ENCODE results near the gene LYSMD2. TPM values are rescaled to one million over a fixed set of nuclear protein-coding genes. Genes with fewer than 3 reads are reported as not detected.

LYSMD2 gene
- polyA plus RNA-seq, 3 donors = 33.2 to 64.7 (median 50.5) TPM

DNA sequence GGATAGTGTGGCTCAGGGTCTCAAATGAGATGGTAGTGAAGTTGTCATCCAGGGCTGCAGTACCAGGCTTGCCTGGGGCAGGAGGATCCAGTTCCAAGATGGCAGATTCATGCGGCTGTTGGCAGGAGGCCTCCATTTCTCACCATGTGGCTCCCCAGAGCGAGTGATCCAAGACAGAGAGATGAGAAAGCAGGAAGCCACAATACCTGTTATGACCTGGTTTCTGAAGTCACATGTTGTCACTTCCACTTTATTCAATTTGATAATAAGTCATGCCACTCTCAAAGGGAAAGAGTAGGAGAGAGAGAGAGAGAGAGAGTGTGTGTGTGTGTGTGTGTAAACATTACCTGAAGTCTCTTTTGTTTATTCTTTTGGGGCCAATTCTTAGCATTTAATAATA lies 44.1 kb upstream of the LYSMD2 start:
- Mint-ChIP-seq H3K9me3 (peaks cover 0 to 8% (median 4%) of the 10 kb centered on the region in 7 donors), H3K4me1 (peaks cover 5% of the 10 kb centered on the region), H3K27me3 (ENCODE audit: low read depth in 3 of 3) (peaks cover 0 to 2% (median 0%) of the 10 kb centered on the region in 3 donors), H3K4me3 (no peak overlapping the region), H3K27ac (no peak overlapping the region), H3K36me3 (peaks cover 69 to 75% of the 10 kb centered on the region in 2 donors)
- peaks cover 5% of the 10 kb centered on the region for H4K20me1 ChIP-seq (ENCODE audit: insufficient read depth, low read length)
- no peak overlapping the region for H2AFZ ChIP-seq (ENCODE audit: insufficient read depth, low read depth, low read length, poor library complexity, severe bottlenecking)
- H3K4me3 ChIP-seq (replicated peaks in 1 of 3; ENCODE audit: low read depth in 2 of 3, low read length in 3 of 3) = no peak overlapping the region
- no peaks in the 10 kb centered on the region for H3K9me3 ChIP-seq (replicated peaks in 1 of 2; ENCODE audit: control insufficient read depth in 1 of 2, insufficient read depth in 1 of 2, low read length in 2 of 2)
- H3K4me2 ChIP-seq (replicated peaks; ENCODE audit: extremely low read depth, low read length, poor library complexity, severe bottlenecking) = no peak overlapping the region
- 62% methylated on average over 2 of the region's 2 CpGs for WGBS (ENCODE audit: insufficient coverage)
- H3K27ac ChIP-seq (ENCODE audit: low read depth in 1 of 2, low read length in 2 of 2) = no peak overlapping the region
- peaks cover 0 to 3% of the 10 kb centered on the region in 2 donors for H3K4me1 ChIP-seq (ENCODE audit: control insufficient read depth in 1 of 2, insufficient read depth in 2 of 2, low read length in 2 of 2)
- no peak overlapping the region for H3K9ac ChIP-seq (ENCODE audit: insufficient read depth, low read length, poor library complexity, severe bottlenecking)
- H3K79me2 ChIP-seq (ENCODE audit: insufficient read depth, low read length) = no peaks in the 10 kb centered on the region
- peaks cover 61 to 80% of the 10 kb centered on the region in 2 donors for H3K36me3 ChIP-seq (replicated peaks in 1 of 2; ENCODE audit: control insufficient read depth in 1 of 2, insufficient read depth in 2 of 2, low read length in 2 of 2)
- DNase-seq = no peak
- TF ChIP-seq CTCF (IDR thresholded peaks at IDR 0.05) = no peak
- no peaks in the 10 kb centered on the region for H3K27me3 ChIP-seq (ENCODE audit: control insufficient read depth in 2 of 2, insufficient read depth in 2 of 2, low read length in 2 of 2)
- intact Hi-C loops (cut with micrococcal nuclease) = no loop called here

DNA sequence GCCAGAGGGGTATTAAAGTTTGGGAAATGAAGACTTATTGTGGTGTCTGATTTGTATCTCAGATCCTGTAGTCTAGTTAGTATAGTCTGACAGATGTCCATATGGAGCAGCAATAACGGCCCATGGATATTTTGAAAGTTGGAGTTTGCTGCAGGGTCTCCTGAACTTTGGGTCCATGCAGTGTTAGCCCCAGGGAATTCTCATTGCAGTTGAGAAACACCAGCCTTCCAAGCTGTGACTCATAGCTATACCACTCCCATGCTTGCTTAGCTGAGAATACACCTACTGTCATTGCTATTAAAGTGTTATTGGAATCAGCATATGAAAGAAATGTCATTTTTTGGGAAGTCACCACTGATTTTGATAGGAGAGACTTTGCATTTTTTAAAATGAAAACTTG lies 43.2 kb upstream of the LYSMD2 start:
- peaks cover 0 to 3% of the 10 kb centered on the region in 2 donors for H3K4me1 ChIP-seq (ENCODE audit: control insufficient read depth in 1 of 2, insufficient read depth in 2 of 2, low read length in 2 of 2)
- H4K20me1 ChIP-seq (ENCODE audit: insufficient read depth, low read length) = peaks cover 5% of the 10 kb centered on the region
- H3K79me2 ChIP-seq (ENCODE audit: insufficient read depth, low read length) = no peaks in the 10 kb centered on the region
- Mint-ChIP-seq H3K9me3 (peaks cover 0 to 6% (median 4%) of the 10 kb centered on the region in 7 donors), H3K27me3 (ENCODE audit: low read depth in 3 of 3) (peaks cover 0 to 2% (median 0%) of the 10 kb centered on the region in 3 donors), H3K4me1 (peaks cover 10% of the 10 kb centered on the region), H3K27ac (no peak overlapping the region), H3K36me3 (peaks cover 70 to 74% of the 10 kb centered on the region in 2 donors), H3K4me3 (no peak overlapping the region)
- no peak overlapping the region for H3K9ac ChIP-seq (ENCODE audit: insufficient read depth, low read length, poor library complexity, severe bottlenecking)
- H3K27me3 ChIP-seq (ENCODE audit: control insufficient read depth in 2 of 2, insufficient read depth in 2 of 2, low read length in 2 of 2) = no peaks in the 10 kb centered on the region
- H3K4me3 ChIP-seq (replicated peaks in 1 of 3; ENCODE audit: low read depth in 2 of 3, low read length in 3 of 3) = no peak overlapping the region
- H3K36me3 ChIP-seq (replicated peaks in 1 of 2; ENCODE audit: control insufficient read depth in 1 of 2, insufficient read depth in 2 of 2, low read length in 2 of 2) = peaks cover 54 to 80% of the 10 kb centered on the region in 2 donors
- H3K27ac ChIP-seq (ENCODE audit: low read depth in 1 of 2, low read length in 2 of 2) = no peak overlapping the region
- intact Hi-C loops (cut with micrococcal nuclease) = no loop called here
- no peak overlapping the region for H2AFZ ChIP-seq (ENCODE audit: insufficient read depth, low read depth, low read length, poor library complexity, severe bottlenecking)
- DNase-seq = no peak
- no peak for TF ChIP-seq CTCF (IDR thresholded peaks at IDR 0.05)
- 100% methylated on average over 1 of the region's 1 CpG for WGBS (ENCODE audit: insufficient coverage)
- no peak overlapping the region for H3K4me2 ChIP-seq (replicated peaks; ENCODE audit: extremely low read depth, low read length, poor library complexity, severe bottlenecking)
- no peaks in the 10 kb centered on the region for H3K9me3 ChIP-seq (replicated peaks in 1 of 2; ENCODE audit: control insufficient read depth in 1 of 2, insufficient read depth in 1 of 2, low read length in 2 of 2)

Data from CD14-positive monocyte (primary cell).